GM11168 (cell line): ENCODE data around the gene UNC13D.
"Not testable (repeated sequence)": the region's sequence is repeated elsewhere in the genome, so short reads cannot be mapped to it uniquely, and the experiment has no call there.

Source experiments
- in situ Hi-C: fragments of 300-500 bp; cut with MboI; formaldehyde crosslinking; loops from one replicate; pipeline ENCODE4 v1.12.0; 2022; ENCODE audit warnings: low sequenced_read_pairs; ENCODE audit not compliant: unreplicated experiment

UNC13D gene

GRCh38 chr17:75778066-75778860, 65.9 kb downstream of the UNC13D start:
- in situ Hi-C loops: not testable (repeated sequence)

GRCh38 chr17:75777296-75777922, 66.8 kb downstream of the UNC13D start:
- in situ Hi-C loops: no loop called here
